ENCODE results near the gene TIMM44.
"Not testable (repeated sequence)": the region's sequence is repeated elsewhere in the genome, so short reads cannot be mapped to it uniquely, and the experiment has no call there.

TIMM44 gene

GRCh38 chr19:7977021-7977722 lies 33.7 kb upstream of the TIMM44 start:
- no peak for DNase-seq (ENCODE audit: low read depth in 2 of 2, low spot score in 1 of 2)

DNA sequence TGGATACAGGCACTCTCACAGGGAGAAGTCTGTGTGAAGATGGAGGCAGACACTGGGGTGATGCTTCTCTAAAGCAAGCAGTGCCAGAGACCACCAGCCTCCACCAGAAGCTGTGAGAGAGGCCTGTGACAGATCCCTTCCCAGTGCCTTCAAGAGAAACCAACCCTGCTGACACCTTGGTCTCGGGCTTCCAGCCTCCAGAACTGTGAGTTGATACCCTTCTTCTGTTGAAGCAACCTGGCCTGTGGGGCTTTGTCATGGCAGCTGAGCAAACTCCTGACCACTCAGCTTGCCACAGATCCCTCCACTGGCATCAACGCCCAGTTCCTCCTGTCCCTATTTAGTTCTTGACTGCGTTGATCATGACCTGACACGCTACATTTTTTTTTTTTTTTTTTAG lies 33.0 kb upstream of the TIMM44 start:
- no peak for DNase-seq (ENCODE audit: low read depth in 2 of 2, low spot score in 1 of 2)

DNA sequence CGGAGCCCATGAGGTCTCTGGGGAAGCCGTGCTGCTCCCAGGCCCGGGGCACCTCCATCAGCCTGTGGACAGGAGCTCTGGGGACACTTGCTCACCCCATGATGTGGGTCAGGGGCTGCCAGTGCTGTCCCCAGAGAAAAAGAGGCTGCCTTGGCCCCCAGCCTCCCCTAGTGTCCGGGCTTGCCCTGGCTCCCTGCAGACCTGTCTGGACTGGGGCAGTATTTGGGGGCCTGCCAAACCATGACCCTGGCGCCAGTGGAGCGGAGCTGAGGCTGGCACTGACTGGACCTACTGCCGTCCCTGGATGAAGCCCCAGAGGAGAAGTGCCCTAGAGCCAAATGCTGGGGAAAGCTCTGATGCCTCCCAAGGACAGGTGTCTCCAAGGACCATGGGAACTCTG lies 31.6 kb upstream of the TIMM44 start:
- no peak for DNase-seq (ENCODE audit: low read depth in 2 of 2, low spot score in 1 of 2)

DNA sequence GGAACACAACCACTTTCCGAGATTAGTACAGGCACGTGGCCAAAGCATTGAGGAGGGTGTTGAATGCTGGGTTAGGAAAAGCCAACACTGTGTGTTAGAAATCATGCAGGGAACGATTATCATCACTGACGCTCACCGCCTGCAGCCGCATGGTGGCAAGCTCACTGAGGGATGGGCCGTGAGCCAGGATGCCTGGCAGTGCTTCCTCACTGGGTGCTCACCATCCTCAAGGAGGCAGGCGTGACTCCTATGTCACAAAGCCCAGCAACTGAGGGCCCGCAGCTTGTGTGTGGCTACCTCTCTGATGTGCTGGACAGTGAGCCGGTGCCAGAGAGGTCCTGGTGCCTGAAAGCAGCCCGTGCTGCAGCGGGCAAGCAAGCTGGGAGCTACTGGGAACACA lies 30.4 kb upstream of the TIMM44 start:
- DNase-seq (ENCODE audit: low read depth in 2 of 2, low spot score in 1 of 2) = no peak

- DNase-seq (ENCODE audit: low read depth in 2 of 2, low spot score in 1 of 2) = no peak
These were observed 28.4 kb upstream of the TIMM44 start for GRCh38 chr19:7971553-7972520.

DNA sequence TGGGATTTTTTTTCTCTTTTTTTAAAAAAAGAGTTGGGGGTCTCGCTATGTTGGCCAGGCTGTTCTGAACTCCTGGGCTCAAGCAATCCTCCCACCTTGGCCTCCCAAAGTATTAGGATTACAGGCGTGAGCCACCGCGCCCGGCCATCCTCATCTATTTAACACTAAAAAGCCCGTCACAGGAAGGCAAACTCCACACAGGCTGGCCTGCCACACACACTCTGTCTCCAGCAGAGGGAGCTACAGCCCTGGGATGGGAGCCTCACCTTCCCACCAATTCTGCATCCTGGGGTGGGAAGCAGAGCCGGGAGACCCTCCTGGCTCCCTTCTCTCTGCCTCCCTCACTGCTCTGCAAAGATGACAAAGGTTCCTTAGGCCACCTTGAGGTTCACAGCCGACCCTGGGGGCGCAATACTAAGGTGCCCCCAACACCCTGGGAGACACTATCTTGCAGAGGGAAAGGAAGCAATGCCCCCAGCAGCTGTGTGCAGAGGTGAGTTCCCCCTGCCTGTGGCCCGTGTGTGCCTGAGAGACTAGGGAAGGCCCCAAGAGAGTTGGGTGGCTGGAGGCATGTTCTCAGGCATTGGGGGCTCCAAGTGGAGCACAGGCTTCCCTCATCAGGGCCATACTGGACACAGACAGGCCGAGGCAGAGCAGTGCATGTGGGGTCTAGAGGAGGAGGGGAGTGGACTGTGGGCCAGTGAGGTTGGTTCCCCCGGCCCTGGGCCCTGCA lies 27.4 kb upstream of the TIMM44 start:
- DNase-seq (ENCODE audit: low read depth in 2 of 2, low spot score in 1 of 2) = no peak

GRCh38 chr19:7969555-7969939 lies 26.1 kb upstream of the TIMM44 start:
- no peak for DNase-seq (ENCODE audit: low read depth in 2 of 2, low spot score in 1 of 2)

- DNase-seq (ENCODE audit: low read depth in 2 of 2, low spot score in 1 of 2) = no peak
These were observed 25.5 kb upstream of the TIMM44 start for GRCh38 chr19:7968796-7969554.

DNA sequence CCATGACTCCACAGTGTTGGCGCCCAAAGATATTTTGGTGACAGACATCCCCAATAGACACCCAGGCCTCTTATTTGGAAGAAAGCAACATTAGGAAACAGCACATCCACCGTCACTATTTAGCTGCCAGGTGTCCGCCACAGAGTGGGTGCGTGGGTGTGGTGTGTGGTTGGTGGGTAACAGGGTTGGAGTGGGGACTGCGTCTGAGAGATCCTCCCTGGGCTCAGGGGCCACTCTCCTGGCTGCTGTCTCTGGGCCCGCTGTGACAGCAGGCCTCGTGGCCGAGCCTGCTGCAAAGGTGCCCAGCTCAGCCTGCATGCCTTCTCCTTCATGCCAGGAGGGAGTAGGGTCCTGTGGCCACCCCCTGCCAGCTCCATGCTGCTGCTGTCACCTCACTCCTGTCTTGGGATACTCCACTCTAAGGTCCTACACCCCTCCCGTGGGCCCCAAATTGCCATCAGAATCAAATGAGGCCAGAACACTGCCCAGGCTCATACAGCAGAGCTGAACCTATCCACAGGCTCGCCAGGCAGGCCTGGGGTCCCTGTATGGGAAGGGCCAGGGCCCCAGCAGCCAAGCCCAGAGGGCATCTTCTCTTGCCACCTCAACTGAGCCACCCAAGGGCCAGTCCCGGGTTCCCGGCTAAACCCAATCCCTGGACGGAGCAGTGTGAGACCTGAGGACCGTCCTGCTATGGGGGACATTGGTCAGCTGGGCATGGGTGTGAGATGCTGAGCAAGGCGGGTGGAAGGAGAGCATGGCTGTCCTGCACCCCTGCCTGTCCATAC lies 24.7 kb upstream of the TIMM44 start:
- DNase-seq (ENCODE audit: low read depth in 2 of 2, low spot score in 1 of 2) = no peak

GRCh38 chr19:7965921-7966665 lies 22.6 kb upstream of the TIMM44 start:
- no peak for DNase-seq (ENCODE audit: low read depth in 2 of 2, low spot score in 1 of 2)

DNA sequence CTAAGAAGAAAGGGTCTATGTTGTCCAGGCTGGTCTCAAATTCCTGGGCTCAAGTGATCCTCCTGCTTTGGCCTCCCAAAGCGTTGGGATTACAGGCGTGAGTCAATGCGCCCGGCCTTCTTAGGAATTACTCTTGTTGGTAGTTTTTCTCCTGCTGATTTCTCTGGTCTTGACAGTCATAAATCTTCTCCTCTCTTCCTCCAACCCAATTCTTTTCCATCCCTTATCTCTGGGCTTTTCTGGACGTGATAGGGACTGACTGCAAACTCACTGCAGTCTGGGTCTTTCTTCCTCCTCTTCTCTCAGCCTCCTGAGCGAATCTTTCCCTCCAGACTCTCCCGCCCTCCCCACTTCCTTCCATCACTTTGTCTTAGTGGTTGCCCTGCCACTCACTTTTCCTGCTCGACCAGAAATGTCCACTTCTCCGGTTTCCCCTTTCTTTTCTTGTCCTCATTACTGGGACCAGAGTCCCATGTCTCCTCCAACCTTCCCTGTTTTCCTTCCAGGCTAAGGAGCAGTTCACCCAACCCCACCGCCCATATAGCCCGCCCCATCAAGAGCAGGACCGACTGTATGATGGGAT lies 21.9 kb upstream of the TIMM44 start:
- DNase-seq (ENCODE audit: low read depth in 2 of 2, low spot score in 1 of 2) = no peak

GRCh38 chr19:7963566-7963965 lies 20.1 kb upstream of the TIMM44 start:
- DNase-seq (ENCODE audit: low read depth in 2 of 2, low spot score in 1 of 2) = no peak

DNA sequence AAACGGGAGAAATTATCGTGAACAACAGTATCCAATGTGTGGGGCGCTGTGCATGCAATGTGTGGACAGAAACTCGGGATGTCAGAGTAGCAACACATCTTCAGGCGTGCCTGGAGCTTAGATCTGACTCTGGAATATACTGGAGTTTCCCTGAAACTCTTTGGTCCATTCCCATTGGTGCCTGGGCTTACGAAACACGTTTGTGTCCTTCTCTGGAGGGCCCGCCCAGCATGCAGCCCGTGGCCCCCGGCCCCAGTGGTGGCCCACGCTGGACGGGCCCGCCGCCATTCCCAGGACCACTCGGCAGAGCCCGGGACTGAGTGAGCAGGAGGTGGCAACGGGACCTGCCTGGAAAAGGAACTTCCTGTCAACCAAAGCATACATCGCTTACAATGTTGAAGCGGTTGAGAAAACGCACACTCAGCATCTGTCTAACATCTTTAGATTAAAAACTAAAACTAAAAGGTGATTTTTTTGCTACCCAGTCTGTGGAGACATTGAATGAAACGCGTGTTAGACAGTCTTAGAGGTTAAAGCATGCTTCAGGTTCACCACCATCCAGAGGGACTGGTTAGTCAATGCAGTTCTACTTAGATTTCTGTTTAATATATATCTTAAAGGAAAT lies 19.3 kb upstream of the TIMM44 start:
- no peak for DNase-seq (ENCODE audit: low read depth in 2 of 2, low spot score in 1 of 2)

DNA sequence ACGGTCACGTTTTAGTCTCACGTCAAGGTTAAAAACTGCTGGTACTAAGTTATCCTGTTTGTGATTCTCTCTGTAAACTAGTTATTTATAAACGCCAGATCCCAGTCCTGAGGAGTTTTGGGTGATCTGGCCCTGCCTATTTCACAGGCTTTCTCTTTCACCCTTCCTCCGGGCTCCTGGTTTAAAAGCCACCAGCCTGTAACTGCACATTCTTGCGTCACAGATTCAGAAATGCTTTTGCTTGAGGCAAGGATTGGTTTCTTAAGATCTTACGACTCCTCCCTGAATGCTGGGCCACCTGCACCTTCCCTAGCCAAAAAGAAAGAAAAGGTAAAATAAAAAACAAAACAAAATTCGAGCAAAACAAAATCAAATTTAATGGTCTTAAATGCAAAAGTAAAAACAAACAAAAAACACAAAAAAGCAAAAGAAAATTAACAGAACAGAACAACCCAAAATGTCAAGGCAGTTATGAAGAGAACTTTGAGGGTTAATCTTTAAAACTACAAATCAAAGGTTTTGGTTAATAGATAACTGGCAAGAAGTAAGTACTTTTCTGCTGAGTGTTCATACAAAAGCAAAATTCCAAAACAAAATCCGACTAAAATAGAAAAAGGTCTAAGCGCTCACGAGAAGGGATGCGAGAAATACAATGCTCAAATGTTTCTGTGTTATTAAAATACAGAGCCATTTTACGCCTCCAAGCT lies 18.6 kb upstream of the TIMM44 start:
- no peak for DNase-seq (ENCODE audit: low read depth in 2 of 2, low spot score in 1 of 2)

- not testable (repeated sequence) for DNase-seq (ENCODE audit: low read depth in 2 of 2, low spot score in 1 of 2)
These were observed 17.6 kb upstream of the TIMM44 start for GRCh38 chr19:7961082-7961481.

GRCh38 chr19:7959211-7959610 lies 15.7 kb upstream of the TIMM44 start:
- DNase-seq (ENCODE audit: low read depth in 2 of 2, low spot score in 1 of 2) = no peak

DNA sequence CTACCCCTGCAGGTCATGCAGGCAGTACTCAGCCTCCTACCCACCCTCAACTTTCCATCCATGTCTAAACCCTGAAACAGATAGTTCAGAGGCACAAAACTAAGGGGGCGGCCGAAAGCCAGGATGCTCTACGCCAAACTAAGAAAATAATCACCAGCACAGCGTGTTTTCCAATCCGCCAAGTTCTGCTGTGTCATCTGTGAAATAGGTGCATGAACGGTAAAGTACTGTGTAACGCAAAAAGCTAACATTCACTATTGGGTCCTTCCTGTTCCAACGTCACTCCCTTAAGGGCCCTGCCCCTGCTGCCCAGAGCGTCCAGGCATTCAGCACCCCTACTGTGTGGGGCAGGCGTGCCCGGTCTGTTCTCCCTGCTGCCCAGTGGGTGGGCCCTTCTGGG lies 12.2 kb upstream of the TIMM44 start:
- DNase-seq (ENCODE audit: low read depth in 2 of 2, low spot score in 1 of 2) = no peak

DNA sequence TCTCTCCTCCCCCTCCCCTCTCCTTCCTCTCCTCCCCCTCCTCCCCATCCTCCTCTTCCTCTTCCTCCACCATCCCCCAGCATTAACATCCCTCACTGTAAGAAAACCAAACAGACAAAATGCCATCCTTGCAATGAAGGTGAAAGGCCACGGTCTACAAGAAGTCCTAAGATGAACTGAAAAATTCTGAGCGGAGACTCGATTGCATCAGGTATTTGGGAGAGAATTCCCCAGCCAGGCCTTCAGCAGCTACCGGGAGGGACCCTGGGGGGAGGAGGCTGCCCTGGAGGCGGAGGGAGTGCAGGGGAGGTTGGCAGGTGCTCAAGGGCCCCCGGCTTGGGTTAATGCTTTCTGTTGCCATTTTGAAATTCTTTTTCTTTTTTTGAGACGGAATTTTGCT lies 10.1 kb upstream of the TIMM44 start:
- DNase-seq (ENCODE audit: low read depth in 2 of 2, low spot score in 1 of 2) = no peak
